H1 (cell line): Measurements from ENCODE around the gene CHD3. TPM values are rescaled to one million over a fixed set of nuclear protein-coding genes. Genes with fewer than 3 reads are reported as not detected.

Experiments
- CBX5 ChIP-seq: fragments of 300-800, 300-1000 bp; sonication (generic); IDR thresholded peaks from 2 replicates; pipeline ENCODE4 v1.7.1; 2016; ENCODE audit warnings: antibody characterized with exemption, low read length, low read depth
- polyA plus RNA-seq, 7 experiments: library from polyadenylated mRNA; depleted of rRNA in 3 of 7; stranded (reverse) in 5 of 7; unstranded in 2 of 7; fragments of >200 nt in 5 of 7; fragments of 200-250 nt in 2 of 7; gene quantifications; 1 replicate in 5 of 7; 2 replicates in 1 of 7; 4 replicates in 1 of 7; pipeline versions ENCODE4 v1.2.1 to v1.2.3, GENCODE V29; 2011 to 2013; ENCODE audit warnings: missing spikeins in 2 of 7, mixed read lengths in 2 of 7
- total RNA-seq: library from RNA; stranded (reverse); fragmentation: NEBNext Ultra II Directional; extraction: Animal tissue kit (Norgen Biotek cat#: 25700); gene quantifications from 2 replicates; pipeline ENCODE4 v1.2.1, GENCODE V29; 2021
- TF ChIP-seq, protein P1 (sequence below), 3 experiments: IDR thresholded peaks; 1 replicate in 2 of 3; 2 replicates in 1 of 3; pipeline versions ENCODE4 v1.5.1 to v1.6.1; 2011; ENCODE audit warnings: low read length in 3 of 3, mild to moderate bottlenecking in 3 of 3, inconsistent platforms in 2 of 3, low read depth in 1 of 3, moderate library complexity in 1 of 3; ENCODE audit not compliant: insufficient read depth in 1 of 3; ENCODE audit errors: control extremely low read depth in 1 of 3

The CHD3 gene
- total and polyA plus RNA-seq, 2 of the 8 experiments (the other 6 are each of a cell fraction or from before 2014, with no cell fraction given) = 12.3 to 12.9 TPM

- TF ChIP-seq, protein P1, sequence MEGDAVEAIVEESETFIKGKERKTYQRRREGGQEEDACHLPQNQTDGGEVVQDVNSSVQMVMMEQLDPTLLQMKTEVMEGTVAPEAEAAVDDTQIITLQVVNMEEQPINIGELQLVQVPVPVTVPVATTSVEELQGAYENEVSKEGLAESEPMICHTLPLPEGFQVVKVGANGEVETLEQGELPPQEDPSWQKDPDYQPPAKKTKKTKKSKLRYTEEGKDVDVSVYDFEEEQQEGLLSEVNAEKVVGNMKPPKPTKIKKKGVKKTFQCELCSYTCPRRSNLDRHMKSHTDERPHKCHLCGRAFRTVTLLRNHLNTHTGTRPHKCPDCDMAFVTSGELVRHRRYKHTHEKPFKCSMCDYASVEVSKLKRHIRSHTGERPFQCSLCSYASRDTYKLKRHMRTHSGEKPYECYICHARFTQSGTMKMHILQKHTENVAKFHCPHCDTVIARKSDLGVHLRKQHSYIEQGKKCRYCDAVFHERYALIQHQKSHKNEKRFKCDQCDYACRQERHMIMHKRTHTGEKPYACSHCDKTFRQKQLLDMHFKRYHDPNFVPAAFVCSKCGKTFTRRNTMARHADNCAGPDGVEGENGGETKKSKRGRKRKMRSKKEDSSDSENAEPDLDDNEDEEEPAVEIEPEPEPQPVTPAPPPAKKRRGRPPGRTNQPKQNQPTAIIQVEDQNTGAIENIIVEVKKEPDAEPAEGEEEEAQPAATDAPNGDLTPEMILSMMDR (IDR thresholded peaks at IDR 0.05; ENCODE audit: control extremely low read depth in 1 of 3, insufficient read depth in 1 of 3, low read depth in 1 of 3, low read length in 3 of 3) = no peak
- no peak for TF ChIP-seq CBX5
Observed at GRCh38 chr17:7849751-7850504, 38.7 kb upstream of the CHD3 start (continued).
